GM15510 (cell line): ENCODE data around the gene EFCAB9.

Experiments
- POLR2A ChIP-seq: IDR thresholded peaks from 3 replicates; pipeline ENCODE4 v1.6.1; 2011; ENCODE audit warnings: borderline replicate concordance; ENCODE audit not compliant: insufficient read length; ENCODE audit errors: extremely low read depth

Gene EFCAB9

DNA sequence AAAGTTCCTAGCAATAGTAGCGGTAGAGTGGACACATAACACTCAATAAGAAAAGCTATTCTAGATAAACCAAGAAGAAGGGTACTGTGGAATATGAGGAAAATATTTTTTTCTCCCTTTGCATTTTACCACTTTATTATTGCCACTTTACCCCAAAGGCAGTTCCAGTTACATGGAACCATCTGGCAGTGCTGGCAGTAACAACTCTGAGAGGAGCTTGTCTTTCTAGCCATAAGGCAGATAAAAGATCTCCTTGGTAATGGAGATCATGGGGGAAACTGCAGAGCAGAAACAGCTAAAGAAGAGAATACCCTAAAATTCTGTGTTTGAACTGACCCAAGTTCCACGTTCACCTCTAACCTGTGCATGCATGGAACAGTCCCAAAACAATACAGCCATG, 51.1 kb downstream of the EFCAB9 start:
- no peak for TF ChIP-seq POLR2A

- TF ChIP-seq POLR2A, result no peak
Measured at GRCh38 chr5:172245703-172246125, 51.7 kb downstream of the EFCAB9 start.

DNA sequence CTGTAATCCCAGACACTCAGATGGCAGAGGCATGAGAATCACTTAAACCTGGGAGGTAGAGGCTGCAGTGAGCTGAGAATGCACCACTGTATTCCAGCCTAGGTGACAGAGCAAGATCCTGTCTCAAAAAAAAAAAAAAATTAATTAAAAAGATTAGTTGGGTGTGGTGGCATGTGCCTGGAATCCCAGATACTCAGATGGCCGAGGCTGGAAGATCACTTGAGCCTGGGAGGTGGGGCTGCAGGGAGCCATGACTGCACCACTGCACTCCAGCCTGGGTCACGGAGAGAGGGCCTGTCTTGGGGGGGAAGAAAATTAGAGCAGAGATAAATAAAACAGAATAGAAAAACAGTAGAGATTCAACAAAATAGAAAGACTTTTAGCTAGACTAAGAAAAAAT, 54.7 kb downstream of the EFCAB9 start:
- TF ChIP-seq POLR2A, result no peak

DNA sequence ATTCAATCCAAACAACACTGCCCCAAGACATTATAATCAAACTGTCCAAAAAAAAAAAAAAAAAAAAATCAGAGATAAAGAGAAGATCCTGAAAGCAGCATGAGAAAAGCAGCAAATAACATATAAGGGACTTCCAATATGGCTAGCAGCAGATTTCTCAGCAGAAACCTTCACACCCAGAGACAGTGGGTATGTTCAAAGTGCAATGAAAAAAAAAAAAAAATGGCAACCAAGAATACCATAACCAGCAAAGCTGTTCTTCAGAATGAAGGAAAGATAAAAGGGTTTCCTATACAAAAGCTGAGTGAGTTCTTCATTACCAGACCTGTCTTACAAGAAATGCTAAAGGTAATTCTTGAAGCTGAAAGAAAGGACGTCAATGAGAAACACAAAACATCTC, 57.4 kb downstream of the EFCAB9 start:
- TF ChIP-seq POLR2A, result no peak

DNA sequence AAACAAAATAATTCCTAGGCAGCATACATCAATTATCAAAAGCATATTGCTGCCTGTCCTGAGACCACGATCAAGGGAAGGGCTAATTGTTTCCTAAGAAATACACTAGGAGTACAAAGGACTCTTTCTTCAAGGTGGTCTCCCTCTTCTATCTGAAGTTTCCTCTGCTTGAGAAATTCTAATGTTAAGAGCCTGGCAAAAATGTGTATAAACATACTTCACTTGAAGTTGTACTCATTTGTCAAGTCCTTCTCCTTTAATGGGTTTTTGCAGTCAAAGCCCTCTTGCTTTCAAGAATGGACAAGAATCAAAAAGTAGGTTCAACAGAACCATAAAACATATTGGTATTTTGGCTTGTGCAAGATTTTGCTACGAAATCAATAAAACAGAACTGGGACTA, 58.5 kb downstream of the EFCAB9 start:
- TF ChIP-seq POLR2A, result no peak
